Sigmoid colon (tissue), 4 donors: ENCODE results near the gene LTBR.

Experiments
- EP300 ChIP-seq, 4 donors: sonication (generic); formaldehyde crosslinking; IDR thresholded peaks; one replicate each; pipeline ENCODE4 v1.6.1; 2017; ENCODE audit warnings: antibody characterized with exemption in 4 of 4
- POLR2A ChIP-seq, 2 donors: fragments of 450-650 bp; IDR thresholded peaks; one replicate each; pipeline ENCODE4 v1.6.1; 2016; ENCODE audit warnings: antibody characterized with exemption in 2 of 2, mild to moderate bottlenecking in 2 of 2, moderate library complexity in 2 of 2
- POLR2AphosphoS5 ChIP-seq, 4 donors: sonication (generic); formaldehyde crosslinking; IDR thresholded peaks; one replicate each; pipeline ENCODE4 v1.6.1; 2017; ENCODE audit warnings: antibody characterized with exemption in 4 of 4
- TF ChIP-seq, protein P1 (sequence below), 4 experiments: fragments of 450-650 bp in 3 of 4; fragments of 200-600 bp in 1 of 4; IDR thresholded peaks; one replicate each; pipeline ENCODE4 v1.5.1; 2016 to 2019; ENCODE audit warnings: antibody characterized with exemption in 4 of 4, mild to moderate bottlenecking in 3 of 4, moderate library complexity in 2 of 4

DNA sequence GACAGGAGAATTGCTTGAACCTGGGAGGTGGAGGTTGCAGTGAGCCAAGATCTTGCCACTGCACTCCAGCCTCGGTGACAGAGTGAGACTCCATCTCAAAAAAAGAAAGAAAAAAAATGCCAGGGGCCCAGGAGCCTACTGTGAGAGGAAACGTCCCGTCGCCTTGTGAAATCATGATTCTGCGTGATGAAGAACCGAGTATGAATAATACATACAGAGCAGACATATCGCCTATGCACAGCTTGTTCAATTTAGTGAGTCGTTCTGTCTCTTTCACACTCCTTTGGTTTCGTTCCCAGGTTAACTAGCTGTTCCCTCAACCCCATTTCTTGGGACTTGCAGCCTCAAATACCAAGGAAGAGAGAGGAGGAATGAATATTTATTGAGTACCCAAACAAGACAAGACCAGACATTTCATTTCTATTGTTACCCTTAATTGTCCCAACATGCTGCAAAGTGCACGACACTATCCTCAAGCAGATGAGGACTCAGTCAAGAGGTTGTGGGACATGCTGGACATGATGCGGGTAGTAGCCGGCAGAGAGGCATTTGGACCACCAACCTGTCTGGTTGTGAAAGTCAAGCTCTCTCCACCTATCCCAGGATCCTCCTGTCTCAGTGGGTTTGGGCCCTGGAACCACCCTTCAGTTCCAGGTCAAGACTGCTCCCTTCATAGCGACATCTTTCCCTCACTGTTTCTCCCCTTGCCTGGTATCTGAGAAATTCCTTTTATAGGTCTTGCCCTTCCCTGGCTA lies 52.2 kb downstream of the LTBR start:
- no peak for TF ChIP-seq POLR2A (IDR thresholded peaks at IDR 0.05)
- TF ChIP-seq, protein P1, sequence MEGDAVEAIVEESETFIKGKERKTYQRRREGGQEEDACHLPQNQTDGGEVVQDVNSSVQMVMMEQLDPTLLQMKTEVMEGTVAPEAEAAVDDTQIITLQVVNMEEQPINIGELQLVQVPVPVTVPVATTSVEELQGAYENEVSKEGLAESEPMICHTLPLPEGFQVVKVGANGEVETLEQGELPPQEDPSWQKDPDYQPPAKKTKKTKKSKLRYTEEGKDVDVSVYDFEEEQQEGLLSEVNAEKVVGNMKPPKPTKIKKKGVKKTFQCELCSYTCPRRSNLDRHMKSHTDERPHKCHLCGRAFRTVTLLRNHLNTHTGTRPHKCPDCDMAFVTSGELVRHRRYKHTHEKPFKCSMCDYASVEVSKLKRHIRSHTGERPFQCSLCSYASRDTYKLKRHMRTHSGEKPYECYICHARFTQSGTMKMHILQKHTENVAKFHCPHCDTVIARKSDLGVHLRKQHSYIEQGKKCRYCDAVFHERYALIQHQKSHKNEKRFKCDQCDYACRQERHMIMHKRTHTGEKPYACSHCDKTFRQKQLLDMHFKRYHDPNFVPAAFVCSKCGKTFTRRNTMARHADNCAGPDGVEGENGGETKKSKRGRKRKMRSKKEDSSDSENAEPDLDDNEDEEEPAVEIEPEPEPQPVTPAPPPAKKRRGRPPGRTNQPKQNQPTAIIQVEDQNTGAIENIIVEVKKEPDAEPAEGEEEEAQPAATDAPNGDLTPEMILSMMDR (IDR thresholded peaks at IDR 0.05) = no peak
- TF ChIP-seq POLR2AphosphoS5 (IDR thresholded peaks at IDR 0.05) = no peak
- no peak for TF ChIP-seq EP300 (IDR thresholded peaks at IDR 0.05)
